CD14-positive monocyte (primary cell): Measurements from ENCODE around the gene NVL. TPM values are rescaled to one million over a fixed set of nuclear protein-coding genes. Genes with fewer than 3 reads are reported as not detected.

Experiments
- DNase-seq, 3 donors: peaks; one replicate each; pipeline ENCODE4 v3.0.0-alpha.2; 2011 to 2022
- H2AFZ ChIP-seq: 2 replicates; pipeline ENCODE4 v1.6.0; 2012; ENCODE audit warnings: mild to moderate bottlenecking, low read depth, low read length, inconsistent platforms; ENCODE audit not compliant: insufficient read depth, poor library complexity, severe bottlenecking
- H3K27ac ChIP-seq, 2 donors: 1 replicate in 1 of 2; 2 replicates in 1 of 2; pipeline ENCODE4 v1.5.1; 2012 to 2013; ENCODE audit warnings: low read length in 2 of 2, control low read depth in 1 of 2, inconsistent platforms in 1 of 2, low read depth in 1 of 2, mild to moderate bottlenecking in 1 of 2
- H3K27me3 ChIP-seq, 2 donors: one replicate each; pipeline versions ENCODE4 v1.6.0 to v1.6.1; 2011 to 2013; ENCODE audit warnings: low read length in 2 of 2; ENCODE audit not compliant: control insufficient read depth in 2 of 2, insufficient read depth in 2 of 2
- H3K36me3 ChIP-seq, 2 donors: replicated peaks in 1 of 2; 1 replicate in 1 of 2; 2 replicates in 1 of 2; pipeline versions ENCODE4 v1.5.1 to v1.6.1; 2012 to 2013; ENCODE audit warnings: low read length in 2 of 2, control low read depth in 1 of 2, inconsistent platforms in 1 of 2, mild to moderate bottlenecking in 1 of 2; ENCODE audit not compliant: insufficient read depth in 2 of 2, control insufficient read depth in 1 of 2
- H3K4me1 ChIP-seq, 2 donors: 1 replicate in 1 of 2; 2 replicates in 1 of 2; pipeline versions ENCODE4 v1.5.1 to v1.6.1; 2012 to 2013; ENCODE audit warnings: low read length in 2 of 2, control low read depth in 1 of 2, inconsistent platforms in 1 of 2, mild to moderate bottlenecking in 1 of 2, moderate library complexity in 1 of 2; ENCODE audit not compliant: insufficient read depth in 2 of 2, control insufficient read depth in 1 of 2
- H3K4me2 ChIP-seq: replicated peaks from 2 replicates; pipeline ENCODE3; 2012; ENCODE audit warnings: low read length, moderate library complexity, mild to moderate bottlenecking; ENCODE audit not compliant: poor library complexity, severe bottlenecking; ENCODE audit errors: extremely low read depth
- H3K4me3 ChIP-seq, 3 experiments: fragments of 200-600 bp in 1 of 3; sonication (generic) in 1 of 3; replicated peaks in 1 of 3; 1 replicate in 2 of 3; 2 replicates in 1 of 3; pipeline ENCODE4 v1.5.1; 2011 to 2013; ENCODE audit warnings: low read length in 3 of 3, mild to moderate bottlenecking in 3 of 3, control low read depth in 2 of 3, low read depth in 2 of 3, inconsistent platforms in 1 of 3, moderate library complexity in 1 of 3
- H3K79me2 ChIP-seq: 2 replicates; pipeline ENCODE4 v1.6.0; 2012; ENCODE audit warnings: mild to moderate bottlenecking, control low read depth, inconsistent platforms, low read length, moderate library complexity; ENCODE audit not compliant: insufficient read depth
- H3K9ac ChIP-seq: 2 replicates; pipeline ENCODE4 v1.6.0; 2017; ENCODE audit warnings: low read length, mild to moderate bottlenecking; ENCODE audit not compliant: insufficient read depth, poor library complexity, severe bottlenecking
- H3K9me3 ChIP-seq, 2 donors: replicated peaks in 1 of 2; 1 replicate in 1 of 2; 2 replicates in 1 of 2; pipeline versions ENCODE4 v1.5.1 to v1.6.1; 2012 to 2013; ENCODE audit warnings: low read length in 2 of 2, control low read depth in 1 of 2; ENCODE audit not compliant: control insufficient read depth in 1 of 2, insufficient read depth in 1 of 2
- H4K20me1 ChIP-seq: 2 replicates; pipeline ENCODE4 v1.6.0; 2012; ENCODE audit warnings: mild to moderate bottlenecking, low read length, control low read depth, moderate library complexity; ENCODE audit not compliant: insufficient read depth
- H3K27ac Mint-ChIP-seq, 7 donors: one replicate each; pipeline ENCODE4 v1.8.0; 2020; ENCODE audit warnings: mild to moderate bottlenecking in 7 of 7, mixed read lengths in 7 of 7, moderate library complexity in 6 of 7, inconsistent platforms in 2 of 7
- H3K27me3 Mint-ChIP-seq, 3 donors: one replicate each; pipeline ENCODE4 v1.8.0; 2021 to 2022; ENCODE audit warnings: low read depth in 3 of 3, mild to moderate bottlenecking in 3 of 3, mixed read lengths in 3 of 3, moderate library complexity in 3 of 3, inconsistent platforms in 1 of 3
- H3K36me3 Mint-ChIP-seq, 2 donors: one replicate each; pipeline ENCODE4 v1.8.0; 2020; ENCODE audit warnings: mixed read lengths in 2 of 2, inconsistent platforms in 1 of 2, mild to moderate bottlenecking in 1 of 2
- H3K4me1 Mint-ChIP-seq: one replicate; pipeline ENCODE4 v1.8.0; 2020; ENCODE audit warnings: mild to moderate bottlenecking, mixed read lengths
- H3K4me3 Mint-ChIP-seq, 2 donors: one replicate each; pipeline ENCODE4 v1.8.0; 2020; ENCODE audit warnings: mild to moderate bottlenecking in 2 of 2, mixed read lengths in 2 of 2, moderate library complexity in 1 of 2
- H3K9me3 Mint-ChIP-seq, 7 donors: one replicate each; pipeline ENCODE4 v1.8.0; 2020 to 2022; ENCODE audit warnings: mixed read lengths in 7 of 7, mild to moderate bottlenecking in 6 of 7, moderate library complexity in 6 of 7, inconsistent platforms in 2 of 7
- CTCF ChIP-seq: fragments of 200-600 bp; IDR thresholded peaks from one replicate; pipeline ENCODE4 v1.8.0; 2022; ENCODE audit warnings: antibody characterized with exemption, mild to moderate bottlenecking
- WGBS: methylation state at CpG from one replicate; pipeline ENCODE4 v1.1.5; 2013; ENCODE audit warnings: missing lambda C conversion rate; ENCODE audit not compliant: insufficient coverage; 5-methylcytosine and 5-hydroxymethylcytosine counted together
- intact Hi-C, 2 donors: fragments of 100-400 bp; cut with micrococcal nuclease; formaldehyde crosslinking; loops; one replicate each; pipeline versions ENCODE4 v1.15.0 to v1.15.1; 2023
- polyA plus RNA-seq, 3 donors: library from polyadenylated mRNA; depleted of rRNA in 1 of 3; unstranded in 2 of 3; stranded (reverse) in 1 of 3; fragments of 300-500 nt in 2 of 3; fragments of >200 nt in 1 of 3; fragmentation: Illumina TruSeq in 2 of 3; gene quantifications; 1 replicate in 2 of 3; 2 replicates in 1 of 3; pipeline ENCODE4 v1.2.3, GENCODE V29; 2012 to 2021

Gene NVL
- polyA plus RNA-seq, 3 donors, result 8.4 to 12.6 (median 9.6) TPM

- H3K27ac Mint-ChIP-seq, result peak overlapping the region; percentile 91 to 95 (median 92)
- H3K4me3 Mint-ChIP-seq, result peak overlapping the region; percentile 87 to 93
- H4K20me1 ChIP-seq, result peaks cover 49% of the 10 kb centered on the region
- intact Hi-C loops, result no loop called here
- H3K9me3 Mint-ChIP-seq, result no peaks in the 10 kb centered on the region
- DNase-seq, result peak; percentile 82 to 92 (median 85)
- H3K27ac ChIP-seq, result peak overlapping the region; percentile 78 to 86
- peaks cover 2 to 20% of the 10 kb centered on the region in 2 donors for H3K36me3 ChIP-seq
- peak overlapping the region; percentile 89 for H2AFZ ChIP-seq
- H3K27me3 Mint-ChIP-seq, result no peaks in the 10 kb centered on the region
- peaks cover 15 to 32% of the 10 kb centered on the region in 2 donors for H3K36me3 Mint-ChIP-seq
- TF ChIP-seq CTCF, result no peak
- H3K9ac ChIP-seq, result peak overlapping the region; percentile 87
- H3K27me3 ChIP-seq, result no peaks in the 10 kb centered on the region
- H3K4me2 ChIP-seq, result peak overlapping the region; percentile 98
- peaks cover 31% of the 10 kb centered on the region for H3K4me1 Mint-ChIP-seq
- H3K79me2 ChIP-seq, result peaks cover 61% of the 10 kb centered on the region
- no peaks in the 10 kb centered on the region for H3K9me3 ChIP-seq
- H3K4me1 ChIP-seq, result peaks cover 28 to 31% of the 10 kb centered on the region in 2 donors
- H3K4me3 ChIP-seq, result peak overlapping the region; percentile 76 to 95 (median 92)
- no CpG with 5 or more reads among the region's 9 CpGs for WGBS
Observed at GRCh38 chr1:224357626-224358124, 27.7 kb upstream of the NVL start.

- Histone ChIP-seq H3K9me3 (no peaks in the 10 kb centered on the region), H3K79me2 (peaks cover 54% of the 10 kb centered on the region), H2AFZ (peak within 1 kb of the TSS; percentile 89), H3K4me3 (peak within 1 kb of the TSS; percentile 76 to 95 (median 92)), H4K20me1 (peaks cover 42% of the 10 kb centered on the region), H3K27me3 (no peaks in the 10 kb centered on the region), H3K36me3 (peaks cover 2 to 19% of the 10 kb centered on the region in 2 donors), H3K4me2 (peak within 1 kb of the TSS; percentile 98), H3K27ac (peak within 1 kb of the TSS; percentile 78 to 86), H3K4me1 (peaks cover 28 to 31% of the 10 kb centered on the region in 2 donors), H3K9ac (peak within 1 kb of the TSS; percentile 87)
- intact Hi-C loops, result no loop called here
- H3K9me3 Mint-ChIP-seq, result peaks cover 0 to 2% (median 0%) of the 10 kb centered on the region in 7 donors
- H3K4me1 Mint-ChIP-seq, result peaks cover 30% of the 10 kb centered on the region
- peak; percentile 87 to 88 (median 88) for DNase-seq
- TF ChIP-seq CTCF, result peak; percentile 15
- peak within 1 kb of the TSS; percentile 87 to 93 for H3K4me3 Mint-ChIP-seq
- H3K27ac Mint-ChIP-seq, result peak within 1 kb of the TSS; percentile 92 to 95 (median 94)
- WGBS, result under 1% methylated on average over 65 of the region's 78 CpGs
- H3K27me3 Mint-ChIP-seq, result no peaks in the 10 kb centered on the region
- peaks cover 11 to 26% of the 10 kb centered on the region in 2 donors for H3K36me3 Mint-ChIP-seq
Observed at GRCh38 chr1:224356685-224357625, 27.0 kb upstream of the NVL start, which contains the start of gene CNIH4. Gene CNIH4 (plus strand): TSS chr1:224356879. CDS start chr1:224356925, 46 bp downstream.
